ENCODE data around the gene SND1.

SND1 gene

DNA sequence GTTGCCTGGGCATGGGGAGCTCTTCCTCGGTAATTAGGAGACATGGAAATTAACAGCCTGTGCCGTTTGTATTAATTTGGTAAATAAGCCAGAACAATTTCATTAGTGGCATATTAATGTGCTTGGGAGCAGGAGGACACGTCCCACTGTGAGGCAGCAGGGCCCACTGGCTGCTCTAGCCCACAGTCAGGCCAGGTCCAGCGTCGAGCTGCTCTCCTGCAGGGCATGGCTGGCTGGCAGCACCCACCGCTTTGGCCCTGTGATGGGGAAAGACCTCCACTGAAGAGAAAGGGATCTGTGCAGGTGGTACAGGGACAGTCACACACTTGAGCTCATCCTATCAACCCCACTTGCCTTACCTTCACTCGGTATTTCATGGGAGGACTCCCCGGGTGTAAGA is 416.8 kb downstream of the SND1 start:
- no peak for DNase-seq (ENCODE audit: extremely low spot score)
- ChIA-PET POLR2A (no interaction called here), CTCF (interaction anchor here (0.9 to 1.4 kb wide), 2 partner anchors 9 to 359 kb away, joined by 3 to 7 read pairs; no protein-coding TSS in a partner anchor)
- TF ChIP-seq CTCF (IDR thresholded peaks at IDR 0.05; ENCODE audit: control extremely low read depth, extremely low read depth, low read depth, missing control alignments): no peak

GRCh38 chr7:128069373-128070364 is 417.7 kb downstream of the SND1 start:
- DNase-seq (ENCODE audit: extremely low spot score): no peak
- ChIA-PET POLR2A (no interaction called here), CTCF (interaction anchor here (1.4 to 1.7 kb wide), 2 partner anchors 8 to 13 kb away, joined by 4 to 7 read pairs; no protein-coding TSS in a partner anchor)
- no peak for TF ChIP-seq CTCF (IDR thresholded peaks at IDR 0.05; ENCODE audit: control extremely low read depth, extremely low read depth, low read depth, missing control alignments)

DNA sequence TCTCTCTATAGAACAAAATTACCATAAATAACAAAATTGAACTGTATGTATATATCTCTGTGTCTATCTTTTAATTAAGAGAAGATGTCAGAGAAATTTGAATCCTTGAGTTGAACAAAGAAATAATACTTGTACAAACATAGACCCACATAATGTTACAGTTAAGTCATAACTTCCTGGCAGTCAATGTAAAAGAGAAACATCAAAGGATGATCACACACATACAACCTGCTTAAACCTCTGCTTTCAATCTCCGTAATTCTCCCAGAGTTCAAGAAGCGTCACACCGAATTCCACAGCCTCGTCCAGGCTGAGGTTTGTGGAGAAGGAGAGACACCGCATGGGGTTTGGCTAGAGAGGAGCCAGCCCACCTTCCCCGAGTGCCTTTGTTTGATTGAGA is 419.4 kb downstream of the SND1 start:
- no peak for TF ChIP-seq CTCF (IDR thresholded peaks at IDR 0.05; ENCODE audit: control extremely low read depth, extremely low read depth, low read depth, missing control alignments)
- POLR2A ChIA-PET: no interaction called here
- DNase-seq (ENCODE audit: extremely low spot score): no peak
- CTCF ChIA-PET: interaction anchor here (1.0 to 1.7 kb wide), 2 partner anchors 15 to 20 kb away, joined by 3 to 4 read pairs; no protein-coding TSS in a partner anchor

DNA sequence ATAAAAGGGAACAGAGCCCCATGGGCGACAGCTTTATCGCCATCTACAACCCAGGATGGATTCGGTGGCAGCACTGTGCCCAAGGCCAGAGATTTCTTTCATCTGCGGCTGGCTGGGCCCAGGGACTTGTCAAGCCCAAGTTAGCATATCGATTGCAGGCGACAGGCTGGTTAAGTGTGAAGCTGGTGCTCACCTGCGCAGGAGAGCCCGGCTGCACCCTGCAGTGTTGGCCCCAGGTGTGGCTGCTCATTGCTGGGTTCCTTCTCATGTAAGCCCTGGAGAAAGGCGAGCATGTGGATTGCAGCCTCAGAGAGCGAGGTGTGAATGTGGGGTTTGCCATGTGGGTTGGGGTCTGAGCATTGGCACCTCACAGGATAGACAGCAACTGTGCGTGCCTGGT is 419.8 kb downstream of the SND1 start:
- ChIA-PET CTCF (interaction anchor here (1.0 kb wide), 1 partner anchor 20 kb away, joined by 3 read pairs; no protein-coding TSS in a partner anchor), POLR2A (no interaction called here)
- TF ChIP-seq CTCF (IDR thresholded peaks at IDR 0.05; ENCODE audit: control extremely low read depth, extremely low read depth, low read depth, missing control alignments): no peak
- DNase-seq (ENCODE audit: extremely low spot score): no peak

GRCh38 chr7:128073671-128074310 is 421.8 kb downstream of the SND1 start:
- DNase-seq (ENCODE audit: extremely low spot score): no peak
- POLR2A ChIA-PET: interaction anchor here (0.6 kb wide), 1 partner anchor 373 kb away, joined by 3 read pairs; no protein-coding TSS in a partner anchor
- TF ChIP-seq CTCF (IDR thresholded peaks at IDR 0.05; ENCODE audit: control extremely low read depth, extremely low read depth, low read depth, missing control alignments): no peak
- CTCF ChIA-PET: interaction anchor here (1.3 kb wide), 1 partner anchor 10 kb away, joined by 3 read pairs; no protein-coding TSS in a partner anchor

- ChIA-PET CTCF (interaction anchor here (1.3 kb wide), 1 partner anchor 11 kb away, joined by 3 read pairs; no protein-coding TSS in a partner anchor), POLR2A (no interaction called here)
- DNase-seq (ENCODE audit: extremely low spot score): no peak
- no peak for TF ChIP-seq CTCF (IDR thresholded peaks at IDR 0.05; ENCODE audit: control extremely low read depth, extremely low read depth, low read depth, missing control alignments)
These were observed 422.3 kb downstream of the SND1 start for GRCh38 chr7:128074336-128074735.
